Panc1 (cell line): ENCODE data around the gene EGFR. TPM values are rescaled to one million over a fixed set of nuclear protein-coding genes. Genes with fewer than 3 reads are reported as not detected.

Experiments
- ATAC-seq: fragments of 200-7000 bp; cut with Tn5 transposase; 2 replicates; pipeline ENCODE4 v1.9.1; 2020; ENCODE audit warnings: mild to moderate bottlenecking, moderate library complexity
- BruUV-seq: library from RNA; stranded (reverse); fragments of 400-500 nt; replicated peaks from 2 replicates; lab custom pipeline; 2021; lab: Mats Ljungman, UMichigan
- CTCF ChIA-PET: fragments of 300-600 bp; sonication (Branson Sonifier 250); formaldehyde crosslinking; loops from one replicate; lab custom pipeline; 2022; ENCODE audit warnings: antibody characterized with exemption; lab: Charles Lee
- POLR2A ChIA-PET: fragments of 300-600 bp; sonication (Branson Sonifier 250); formaldehyde crosslinking; loops from one replicate; lab custom pipeline; 2022; ENCODE audit warnings: antibody characterized with exemption; lab: Charles Lee
- DNase-seq: peaks from one replicate; pipeline ENCODE4 v3.0.0-alpha.2; 2010; ENCODE audit warnings: low read depth, low spot score
- H3K27ac ChIP-seq: 2 replicates; pipeline ENCODE4 v1.5.1; 2011; ENCODE audit warnings: mild to moderate bottlenecking, low read length, inconsistent platforms
- H3K27me3 ChIP-seq: fragments of 200-500 bp; sonication (Bioruptor generic); 2 replicates; pipeline ENCODE4 v1.6.0; 2014; ENCODE audit warnings: low read length, inconsistent platforms; ENCODE audit not compliant: control insufficient read depth, insufficient read depth
- H3K36me3 ChIP-seq: fragments of 200-500 bp; sonication (Bioruptor generic); 2 replicates; pipeline ENCODE4 v1.5.1; 2014; ENCODE audit warnings: inconsistent platforms, mild to moderate bottlenecking, low read length, moderate library complexity; ENCODE audit not compliant: control insufficient read depth, insufficient read depth
- H3K4me1 ChIP-seq: 2 replicates; pipeline ENCODE4 v1.5.1; 2011; ENCODE audit warnings: inconsistent platforms, mild to moderate bottlenecking, low read length, moderate library complexity; ENCODE audit not compliant: control insufficient read depth, insufficient read depth
- H3K4me3 ChIP-seq, 2 experiments: 2 replicates each; pipeline ENCODE4 v1.5.1; 2011 to 2012; ENCODE audit warnings: low read depth in 2 of 2, low read length in 2 of 2, mild to moderate bottlenecking in 2 of 2, inconsistent platforms in 1 of 2, moderate library complexity in 1 of 2
- H3K9me3 ChIP-seq: fragments of 200-500 bp; sonication (Bioruptor generic); 2 replicates; pipeline ENCODE4 v1.5.1; 2014; ENCODE audit warnings: low read depth, mild to moderate bottlenecking, inconsistent platforms, low read length, moderate library complexity; ENCODE audit not compliant: control insufficient read depth, insufficient read depth
- POLR2AphosphoS5 ChIP-seq: IDR thresholded peaks from 2 replicates; pipeline ENCODE4 v1.6.1; 2012; ENCODE audit warnings: mild to moderate bottlenecking, low read depth, low read length, moderate library complexity
- REST ChIP-seq, 2 experiments: IDR thresholded peaks; 2 replicates each; pipeline ENCODE4 v1.6.1; 2011 to 2012; ENCODE audit warnings: low read depth in 2 of 2, control low read depth in 1 of 2, low read length in 1 of 2, mild to moderate bottlenecking in 1 of 2, moderate library complexity in 1 of 2; ENCODE audit not compliant: insufficient read depth in 1 of 2
- SIN3A ChIP-seq: IDR thresholded peaks from 2 replicates; pipeline ENCODE4 v1.6.1; 2012; ENCODE audit warnings: low read depth, mild to moderate bottlenecking, low read length, moderate library complexity, borderline replicate concordance; ENCODE audit not compliant: insufficient read depth
- TCF7L2 ChIP-seq: IDR thresholded peaks from 2 replicates; pipeline ENCODE4 v1.6.1; 2011; ENCODE audit warnings: mild to moderate bottlenecking, low read depth, low read length, inconsistent platforms
- in situ Hi-C: cut with HindIII; loops from 2 replicates; pipeline ENCODE4 v1.10.0; 2016; ENCODE audit warnings: low sequenced_read_pairs, low pct_unique_long_range_greater_than_20kb
- intact Hi-C: fragments of 100-400 bp; cut with micrococcal nuclease; formaldehyde crosslinking; loops from one replicate; pipeline ENCODE4 v1.10.0; 2022; ENCODE audit not compliant: unreplicated experiment
- total RNA-seq: library from RNA; stranded (reverse); gene quantifications from one replicate; pipeline ENCODE4 v1.2.1, GENCODE V29; 2021; ENCODE audit not compliant: unreplicated experiment
- TF ChIP-seq, protein P1 (sequence below): fragments of 450-650 bp; IDR thresholded peaks from 2 replicates; pipeline ENCODE4 v1.5.1; 2017; ENCODE audit warnings: mild to moderate bottlenecking

Gene EGFR
- total RNA-seq, 1 experiment from 2014 or later, result 156 TPM

DNA sequence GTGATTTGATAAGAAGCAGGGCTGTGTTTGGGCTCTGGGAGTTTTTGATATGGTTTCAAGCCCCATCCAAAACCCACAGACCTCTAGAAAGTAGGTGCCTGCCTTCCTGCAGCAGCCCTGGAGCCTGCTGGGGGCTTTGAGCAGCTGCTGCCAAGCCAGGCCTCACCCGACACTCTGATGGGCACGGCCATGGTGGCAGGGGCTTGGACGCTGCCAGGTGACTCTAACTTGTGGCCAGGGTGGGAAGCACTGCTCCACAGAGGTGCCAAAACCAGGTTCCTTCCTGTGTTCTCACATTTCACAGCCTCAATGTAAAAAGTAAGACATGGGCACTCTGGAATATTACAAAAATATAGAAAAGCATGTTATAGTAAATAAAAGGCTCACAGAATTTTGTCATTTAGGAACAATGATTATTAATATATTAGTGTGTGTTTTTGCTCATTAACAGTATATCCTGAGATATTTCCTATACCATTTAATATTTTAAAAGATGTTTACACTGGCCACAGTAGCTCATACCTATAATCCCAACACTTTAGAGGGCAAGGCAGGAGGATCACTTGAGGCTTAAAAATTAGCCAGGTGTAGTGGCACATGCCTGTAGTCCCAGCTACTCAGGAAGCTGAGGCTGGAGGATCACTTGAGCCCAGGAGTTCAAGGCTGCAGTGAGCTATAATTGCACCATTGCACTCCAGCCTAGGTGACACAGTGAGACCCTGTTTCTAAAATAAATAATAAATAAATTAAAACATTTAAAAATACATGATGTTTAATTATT, 95.1 kb downstream of the EGFR start:
- ChIA-PET POLR2A (interaction anchor here (0.6 to 0.7 kb wide), 2 partner anchors 28 to 473 kb away, joined by 3 to 4 read pairs; no protein-coding TSS in a partner anchor), CTCF (no interaction called here)
- intact Hi-C loops (no loop called here), in situ Hi-C loops (no loop called here)
- no peak for ATAC-seq
- peak overlapping the region; percentile 9; the same call in 1 of the 2 replicates for H3K27ac ChIP-seq
- H3K27me3 ChIP-seq, result no peaks in the 10 kb centered on the region
- peaks cover 34% of the 10 kb centered on the region for H3K4me1 ChIP-seq
- no peaks in the 10 kb centered on the region for H3K36me3 ChIP-seq
- no peak for DNase-seq
- no TSS peak for BruUV-seq
- H3K4me3 ChIP-seq, result no peak overlapping the region
- TF ChIP-seq REST (IDR thresholded peaks at IDR 0.05; ENCODE audit: insufficient read depth in 1 of 2, low read depth in 2 of 2, low read length in 1 of 2), result no peak
- no peak for TF ChIP-seq TCF7L2
- no peak for TF ChIP-seq SIN3A
- TF ChIP-seq POLR2AphosphoS5, result no peak
- TF ChIP-seq, protein P1, sequence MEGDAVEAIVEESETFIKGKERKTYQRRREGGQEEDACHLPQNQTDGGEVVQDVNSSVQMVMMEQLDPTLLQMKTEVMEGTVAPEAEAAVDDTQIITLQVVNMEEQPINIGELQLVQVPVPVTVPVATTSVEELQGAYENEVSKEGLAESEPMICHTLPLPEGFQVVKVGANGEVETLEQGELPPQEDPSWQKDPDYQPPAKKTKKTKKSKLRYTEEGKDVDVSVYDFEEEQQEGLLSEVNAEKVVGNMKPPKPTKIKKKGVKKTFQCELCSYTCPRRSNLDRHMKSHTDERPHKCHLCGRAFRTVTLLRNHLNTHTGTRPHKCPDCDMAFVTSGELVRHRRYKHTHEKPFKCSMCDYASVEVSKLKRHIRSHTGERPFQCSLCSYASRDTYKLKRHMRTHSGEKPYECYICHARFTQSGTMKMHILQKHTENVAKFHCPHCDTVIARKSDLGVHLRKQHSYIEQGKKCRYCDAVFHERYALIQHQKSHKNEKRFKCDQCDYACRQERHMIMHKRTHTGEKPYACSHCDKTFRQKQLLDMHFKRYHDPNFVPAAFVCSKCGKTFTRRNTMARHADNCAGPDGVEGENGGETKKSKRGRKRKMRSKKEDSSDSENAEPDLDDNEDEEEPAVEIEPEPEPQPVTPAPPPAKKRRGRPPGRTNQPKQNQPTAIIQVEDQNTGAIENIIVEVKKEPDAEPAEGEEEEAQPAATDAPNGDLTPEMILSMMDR, result no peak
- H3K9me3 ChIP-seq, result no peaks in the 10 kb centered on the region

GRCh38 chr7:55117286-55117685, 98.5 kb downstream of the EGFR start:
- TF ChIP-seq SIN3A, result no peak
- TF ChIP-seq, protein P1, result no peak
- no peak for TF ChIP-seq TCF7L2
- TF ChIP-seq POLR2AphosphoS5, result no peak
- no peak for TF ChIP-seq REST (IDR thresholded peaks at IDR 0.05; ENCODE audit: insufficient read depth in 1 of 2, low read depth in 2 of 2, low read length in 1 of 2)
- intact Hi-C loops, result no loop called here
- Histone ChIP-seq H3K27ac (no peak overlapping the region), H3K36me3 (no peaks in the 10 kb centered on the region), H3K27me3 (no peaks in the 10 kb centered on the region), H3K4me1 (peaks cover 25% of the 10 kb centered on the region), H3K4me3 (no peak overlapping the region), H3K9me3 (no peaks in the 10 kb centered on the region)
- ATAC-seq, result no peak
- ChIA-PET POLR2A (no interaction called here), CTCF (no interaction called here)
- no peak for DNase-seq
- in situ Hi-C loops, result no loop called here
- no TSS peak for BruUV-seq
